Stimulated activated CD8-positive, alpha-beta memory T cell treated with anti-CD3 and anti-CD28 coated beads, Interleukin-7, amount 100 ng/mL, for 48 hours (primary cell): ENCODE data around the gene CHD5.

Source experiments
- DNase-seq, 2 donors: peaks; one replicate each; pipeline ENCODE4 v3.0.0-alpha.2; 2020; ENCODE audit warnings: low read depth in 1 of 2; ENCODE audit errors: extremely low read depth in 1 of 2

Gene CHD5

DNA sequence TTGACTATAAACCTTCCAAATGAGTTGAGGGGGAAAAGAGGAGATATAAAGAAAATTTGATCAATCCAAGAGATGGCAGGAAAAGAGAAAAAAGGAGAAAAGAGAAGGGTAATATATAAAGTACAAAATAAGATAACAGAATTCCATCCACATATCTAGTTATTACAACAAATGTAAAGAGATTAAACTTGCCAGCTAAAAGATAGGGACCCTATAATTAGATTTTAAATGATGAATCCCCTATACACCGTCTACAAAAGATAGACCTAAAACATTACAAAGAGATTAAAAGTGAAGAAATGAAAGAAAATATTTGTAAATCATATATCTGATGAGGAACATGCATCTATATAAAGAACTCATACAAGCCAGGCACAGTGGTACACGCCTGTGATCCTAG lies 63.1 kb downstream of the CHD5 start:
- no peak for DNase-seq

GRCh38 chr1:6116137-6116536 lies 64.0 kb downstream of the CHD5 start:
- no peak for DNase-seq

DNA sequence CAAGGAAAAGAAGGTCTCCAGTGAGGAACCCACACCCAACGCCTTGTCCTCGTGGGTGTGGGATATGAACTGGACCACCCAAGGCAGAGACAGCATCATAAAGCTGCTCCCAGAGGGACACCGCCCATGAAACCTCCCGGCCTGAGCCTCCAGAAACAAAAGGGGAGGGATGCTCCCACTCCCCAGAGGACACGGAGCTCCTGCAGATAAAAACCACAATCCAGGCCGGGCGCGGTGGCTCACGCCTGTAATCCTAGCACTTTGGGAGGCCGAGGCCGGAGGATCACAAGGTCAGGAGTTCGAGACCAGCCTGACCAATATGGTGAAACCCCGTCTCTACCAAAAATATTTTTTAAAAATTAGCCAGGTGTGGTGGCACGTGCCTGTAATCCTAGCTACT lies 66.4 kb downstream of the CHD5 start:
- DNase-seq: no peak

DNA sequence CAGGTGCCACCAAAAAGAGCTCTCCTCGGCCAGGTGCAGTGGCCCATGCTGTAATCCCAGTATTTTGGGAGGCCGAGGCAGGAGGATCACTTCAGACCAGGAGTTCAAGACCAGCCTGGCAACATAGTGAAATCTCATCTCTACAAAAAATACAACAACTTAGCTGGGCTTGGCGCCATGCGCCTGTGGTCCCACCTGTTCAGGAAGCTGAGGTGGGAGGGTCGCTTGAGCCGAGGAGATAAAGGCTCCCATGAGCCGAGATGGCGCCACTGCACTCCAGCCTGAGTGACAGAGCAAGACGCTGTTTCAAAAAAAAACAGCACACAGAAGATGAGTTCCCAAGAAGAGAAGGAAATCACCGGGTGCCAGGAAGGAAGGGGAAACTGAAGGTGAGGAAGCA lies 67.0 kb downstream of the CHD5 start:
- DNase-seq: no peak

DNA sequence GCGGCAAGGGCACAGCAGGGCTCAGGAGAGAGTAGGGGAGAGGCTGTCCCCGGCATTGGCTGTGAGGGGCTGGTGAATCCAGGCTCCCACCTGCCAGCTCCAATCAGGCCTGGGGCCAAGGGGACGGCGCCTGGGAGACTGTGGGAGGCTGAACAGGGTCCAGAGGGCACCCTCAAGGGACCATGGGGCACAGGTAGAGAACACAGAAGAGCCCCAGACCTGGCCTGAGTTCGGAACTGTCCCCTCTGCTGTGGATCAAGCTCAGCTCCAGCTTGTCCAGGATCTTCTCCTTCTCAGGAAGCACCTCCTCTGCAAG lies 67.5 kb downstream of the CHD5 start:
- DNase-seq: no peak

DNA sequence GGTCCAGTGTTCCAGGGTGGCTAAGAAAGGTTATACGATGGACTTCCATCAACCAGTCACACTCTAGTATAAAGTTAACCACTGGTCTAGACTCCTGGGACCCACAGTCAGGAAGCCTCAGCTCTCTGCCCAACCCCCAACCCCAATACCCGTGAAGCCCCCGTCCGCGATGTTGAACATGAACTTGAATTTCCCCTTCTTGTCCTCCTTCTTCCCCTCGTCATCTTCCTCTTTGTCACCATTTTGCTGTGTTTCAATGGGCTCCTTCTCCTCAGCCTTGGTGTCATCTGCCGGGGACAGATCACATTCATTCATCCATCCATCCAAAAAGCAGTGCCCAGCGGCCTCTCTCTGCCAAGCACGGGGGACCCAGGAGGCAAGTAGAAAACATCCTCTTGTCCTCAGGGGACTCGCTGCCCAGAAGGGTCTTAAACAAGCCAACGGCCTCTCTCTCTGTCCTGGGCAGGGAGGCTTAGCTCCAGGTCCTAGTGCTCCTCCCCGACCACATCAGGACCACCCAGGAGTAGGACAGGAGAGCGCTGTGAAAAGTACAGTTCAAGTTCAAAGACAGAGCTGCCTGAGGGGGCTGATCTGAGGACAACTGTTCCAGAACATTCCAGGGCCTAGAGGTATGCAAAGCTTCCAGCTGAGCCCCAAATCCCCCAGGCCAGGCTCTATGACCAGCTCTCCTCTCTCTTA lies 68.0 kb downstream of the CHD5 start:
- no peak for DNase-seq

DNA sequence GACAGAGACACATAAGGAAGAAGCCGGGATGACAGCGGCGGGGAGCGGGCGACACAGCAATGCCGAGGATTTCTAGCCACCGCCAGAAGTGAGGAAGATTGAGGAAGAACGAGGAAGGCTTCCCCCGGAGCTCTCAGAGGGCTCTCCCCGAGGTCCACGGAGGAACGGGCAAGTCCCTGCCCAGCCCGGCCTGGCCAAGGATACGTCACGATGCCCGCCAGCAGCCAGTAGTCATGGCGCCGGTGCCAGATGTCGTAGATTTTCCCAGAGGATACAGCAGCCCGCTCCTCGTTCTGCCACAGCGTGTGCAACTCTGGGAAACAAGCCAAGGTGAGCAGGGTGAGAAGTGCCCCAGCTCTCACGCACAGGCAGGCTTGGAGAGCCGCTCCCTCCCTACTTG lies 68.5 kb downstream of the CHD5 start:
- DNase-seq: no peak

- DNase-seq: no peak
Measured at GRCh38 chr1:6110326-6110725, 69.8 kb downstream of the CHD5 start.

DNA sequence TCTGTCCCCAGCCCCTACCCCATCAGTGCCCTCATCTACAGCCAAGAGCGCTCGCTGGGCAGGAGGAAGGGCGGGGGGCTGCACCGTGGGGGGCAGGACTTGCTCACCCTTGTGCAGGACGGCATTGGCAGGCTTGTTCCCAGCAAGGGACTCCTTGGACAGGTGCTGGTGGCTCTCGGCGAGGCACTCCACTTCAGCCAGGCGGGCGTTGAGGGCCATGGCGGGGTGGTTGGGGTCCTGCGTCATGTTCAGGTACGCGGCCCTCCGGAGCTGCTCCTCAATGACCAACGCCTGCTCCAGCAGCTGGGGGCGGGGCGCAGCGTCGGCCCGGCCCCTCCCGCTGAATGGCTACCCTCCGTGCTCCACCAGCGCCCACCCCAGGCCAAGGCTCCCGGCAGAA lies 70.4 kb downstream of the CHD5 start:
- no peak for DNase-seq

GRCh38 chr1:6108937-6109614 lies 71.0 kb downstream of the CHD5 start:
- DNase-seq: no peak

DNA sequence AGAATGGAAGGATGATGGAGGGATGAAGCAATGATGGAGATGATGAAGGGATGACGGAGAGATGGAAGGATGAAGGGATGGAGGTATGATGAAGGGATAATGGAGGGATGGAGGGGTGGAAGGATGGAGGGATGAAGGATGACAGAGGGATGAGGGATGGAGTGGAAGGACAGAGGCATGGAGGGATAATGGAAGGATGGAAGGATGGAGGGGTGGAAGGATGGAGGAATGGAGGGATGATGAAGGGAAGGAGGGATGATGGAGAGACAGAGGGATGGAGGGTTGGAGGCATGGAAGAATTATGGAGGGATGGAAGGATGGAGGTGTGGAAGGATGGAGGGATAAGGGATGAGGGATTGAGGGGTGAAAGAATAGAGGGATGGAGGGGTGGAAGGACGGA lies 71.6 kb downstream of the CHD5 start:
- no peak for DNase-seq

DNA sequence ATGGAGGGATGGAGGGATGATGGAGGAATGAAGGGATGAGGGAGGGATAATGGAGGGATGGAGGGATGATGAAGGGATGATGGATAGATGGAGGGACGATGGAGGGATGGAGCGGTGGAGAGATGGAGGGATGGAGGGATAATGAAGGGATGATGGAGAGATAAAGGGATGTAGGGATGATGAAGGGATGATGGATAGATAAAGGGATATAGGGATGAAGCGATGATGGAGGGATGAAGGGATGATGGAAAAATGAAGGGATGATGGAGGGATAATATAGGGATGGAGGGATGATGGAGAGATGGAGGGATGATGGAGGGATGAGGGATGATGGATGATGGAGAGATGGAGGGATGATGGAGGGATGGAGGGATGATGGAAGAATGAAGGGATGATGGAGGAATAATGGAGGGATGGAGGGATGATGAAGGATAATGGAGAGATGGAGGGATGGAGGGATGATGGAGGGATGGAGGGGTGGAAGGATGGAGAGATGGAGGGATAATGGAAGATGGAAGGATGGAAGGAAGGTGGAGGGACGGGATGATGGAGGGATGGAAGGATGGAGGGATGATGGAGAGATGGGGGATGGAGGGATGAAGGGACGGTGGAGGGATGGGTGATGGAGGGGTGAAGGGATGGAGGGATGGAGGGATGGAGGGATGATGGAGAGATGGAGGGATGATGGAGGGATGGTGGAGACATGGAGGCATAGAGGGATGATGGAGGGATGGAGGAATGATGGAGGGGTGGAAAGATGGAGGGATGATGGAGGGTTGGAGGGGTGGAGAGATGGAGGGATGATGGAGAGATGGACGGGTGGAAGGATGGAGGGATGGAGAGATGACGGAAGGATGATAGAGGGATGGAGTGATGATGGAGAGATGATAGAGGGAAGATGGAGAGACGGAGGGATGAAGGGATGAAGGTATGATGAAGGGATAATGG lies 72.4 kb downstream of the CHD5 start:
- DNase-seq: no peak

DNA sequence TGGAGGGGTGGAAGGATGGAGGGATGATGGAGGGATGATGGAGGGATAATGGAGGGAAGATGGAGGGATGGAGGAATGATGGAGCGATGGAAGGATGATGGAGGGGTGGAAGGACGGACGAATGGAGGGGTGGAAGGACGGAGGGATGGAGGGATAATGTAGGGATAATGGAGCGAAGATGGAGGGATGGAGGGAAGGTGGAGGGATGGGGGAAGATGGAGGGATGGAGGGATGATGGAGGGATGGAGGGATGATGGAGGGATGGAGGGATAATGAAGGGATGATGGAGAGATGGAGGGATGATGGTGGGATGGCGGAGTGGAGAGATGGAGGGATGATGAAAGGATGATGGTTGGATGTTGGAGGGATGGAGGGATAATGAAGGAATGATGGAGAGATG lies 73.1 kb downstream of the CHD5 start:
- no peak for DNase-seq

DNA sequence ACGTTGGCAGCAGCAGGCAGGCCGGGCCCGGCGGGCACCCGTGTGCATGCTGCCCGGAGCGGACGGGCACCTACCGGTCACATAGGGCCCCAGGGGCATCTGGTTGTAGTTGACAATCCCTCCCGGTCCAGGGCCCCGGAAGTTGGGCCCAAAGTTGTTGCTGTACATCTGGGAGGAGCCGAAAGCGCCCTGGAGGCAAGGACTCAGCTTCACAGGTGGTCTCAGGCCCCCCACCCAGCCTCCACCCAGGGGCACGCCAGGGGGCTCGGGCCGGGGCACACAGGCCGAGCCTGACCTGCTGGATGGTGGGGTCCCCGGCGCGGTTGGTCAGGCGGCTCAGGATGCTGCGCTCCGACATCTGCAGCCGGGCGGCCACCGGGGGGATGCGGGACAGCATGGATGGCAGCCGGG lies 73.8 kb downstream of the CHD5 start:
- no peak for DNase-seq

GRCh38 chr1:6105763-6106162 lies 74.4 kb downstream of the CHD5 start:
- DNase-seq: no peak

GRCh38 chr1:6105218-6105679 lies 74.9 kb downstream of the CHD5 start:
- DNase-seq: no peak

GRCh38 chr1:6104631-6105030 lies 75.5 kb downstream of the CHD5 start:
- no peak for DNase-seq

DNA sequence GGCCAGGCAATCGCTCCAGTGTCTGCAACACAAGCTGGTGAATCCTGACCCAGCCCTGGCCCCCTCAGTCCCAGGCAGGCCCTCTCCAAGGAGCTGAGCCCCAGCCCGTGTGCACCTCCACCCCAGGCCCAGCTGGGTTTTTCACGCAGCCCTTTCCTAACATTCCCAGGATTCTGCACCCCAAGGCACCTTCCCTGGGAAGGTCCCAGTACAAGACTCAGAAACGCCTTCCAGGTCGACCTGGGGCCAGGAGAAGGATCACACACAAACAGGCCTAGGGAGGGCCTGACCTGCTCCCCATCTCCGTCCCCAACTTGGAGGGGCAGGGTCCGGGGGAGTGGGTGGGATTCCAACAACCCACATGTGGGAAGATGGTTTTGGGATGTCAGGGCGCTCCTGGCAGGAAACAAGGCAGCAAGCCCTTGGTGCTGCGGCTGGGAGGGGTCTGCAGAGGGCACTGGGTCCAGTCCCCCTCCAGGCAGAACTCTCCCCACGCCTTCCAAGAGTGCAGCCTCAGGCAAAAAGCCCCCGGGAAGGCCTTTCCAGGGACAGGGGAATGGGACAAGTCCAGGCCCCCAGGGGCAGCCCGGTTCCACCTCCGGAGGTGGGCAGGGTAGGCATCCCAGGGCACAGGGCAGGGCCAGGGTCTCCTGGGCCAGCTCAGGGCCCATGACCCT lies 76.1 kb downstream of the CHD5 start:
- no peak for DNase-seq

DNA sequence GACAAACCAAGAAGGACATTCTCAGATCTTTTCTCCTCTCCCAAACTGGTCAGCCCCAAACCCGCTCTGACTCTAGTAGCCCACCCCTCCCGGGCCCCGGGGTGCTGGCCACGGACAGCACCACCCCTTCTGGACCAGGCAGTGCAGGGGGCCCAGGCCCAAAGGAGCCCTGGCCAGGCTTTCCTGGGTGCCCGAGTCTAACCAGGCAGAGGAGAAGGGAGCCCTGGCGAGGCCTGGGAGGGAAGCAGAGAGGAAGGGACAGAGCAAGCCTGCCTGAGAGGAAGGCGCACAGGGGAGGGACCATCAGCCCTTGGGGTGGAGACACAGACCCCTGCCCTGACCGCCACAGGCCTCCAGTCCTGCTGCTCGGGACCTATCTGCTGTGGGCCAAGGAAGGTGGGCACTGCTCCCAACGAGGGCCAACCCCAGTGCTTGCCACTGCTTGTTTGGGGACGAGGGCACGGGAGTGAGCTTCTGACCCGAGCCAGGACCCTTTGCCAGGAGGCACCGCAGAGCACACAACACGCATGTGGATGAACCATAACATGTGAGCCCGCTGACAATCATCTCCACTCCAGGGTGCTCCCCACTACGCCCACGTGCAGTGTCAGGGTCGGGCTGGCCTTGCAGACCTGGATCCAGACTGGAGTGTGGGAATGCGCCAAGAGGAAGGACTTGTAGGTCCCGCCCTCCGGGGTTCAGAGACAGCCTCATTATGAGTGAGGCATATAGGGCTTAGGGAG lies 76.8 kb downstream of the CHD5 start:
- DNase-seq: no peak

GRCh38 chr1:6102532-6102845 lies 77.6 kb downstream of the CHD5 start:
- no peak for DNase-seq
